H1 (cell line): Measurements from ENCODE around the gene ZMYND10. TPM values are rescaled to one million over a fixed set of nuclear protein-coding genes. Genes with fewer than 3 reads are reported as not detected.

Experiments used
- CTCF ChIA-PET: fragments of 300-600 bp; sonication (Branson Sonifier 250); formaldehyde crosslinking; loops from one replicate; lab custom pipeline; 2021; ENCODE audit not compliant: partially characterized antibody; lab: Charles Lee
- POLR2A ChIA-PET: fragments of 300-600 bp; sonication (Branson Sonifier 250); formaldehyde crosslinking; loops from one replicate; lab custom pipeline; 2021; ENCODE audit warnings: inconsistent platforms; ENCODE audit not compliant: partially characterized antibody; lab: Charles Lee
- DNase-seq, 2 experiments: peaks; one replicate each; pipeline versions ENCODE4 v3.0.0 to v3.0.0-alpha.2; 2010 to 2022; ENCODE audit warnings: low spot score in 2 of 2, low read depth in 1 of 2, mixed read lengths in 1 of 2
- FAIRE-seq: peaks from 2 replicates; lab custom pipeline; 2011; peaks lifted over from hg19 to GRCh38; lab: Jason Lieb, UNC
- H2AFZ ChIP-seq: 2 replicates; pipeline ENCODE4 v1.8.1; 2012; ENCODE audit warnings: low read length, inconsistent platforms
- H2AK5ac ChIP-seq: 2 replicates; pipeline ENCODE4 v1.6.1; 2013; ENCODE audit warnings: low read depth, low read length
- H2BK120ac ChIP-seq: replicated peaks from 2 replicates; pipeline ENCODE3; 2013; ENCODE audit warnings: low read depth, low read length, inconsistent platforms
- H2BK12ac ChIP-seq: 2 replicates; pipeline ENCODE4 v1.6.1; 2013; ENCODE audit warnings: low read depth, low read length
- H2BK15ac ChIP-seq: 2 replicates; pipeline ENCODE4 v1.6.1; 2013; ENCODE audit warnings: low read length
- H2BK20ac ChIP-seq: 2 replicates; pipeline ENCODE4 v1.6.1; 2013; ENCODE audit warnings: low read length
- H2BK5ac ChIP-seq: 2 replicates; pipeline ENCODE4 v1.6.1; 2013; ENCODE audit warnings: low read depth, low read length
- H3K14ac ChIP-seq: 2 replicates; pipeline ENCODE4 v1.6.1; 2013; ENCODE audit warnings: inconsistent platforms; ENCODE audit not compliant: insufficient read length
- H3K18ac ChIP-seq: 2 replicates; pipeline ENCODE4 v1.6.1; 2013; ENCODE audit warnings: low read length; ENCODE audit errors: extremely low read depth
- H3K23ac ChIP-seq: 2 replicates; pipeline ENCODE4 v1.6.1; 2013; ENCODE audit warnings: inconsistent platforms; ENCODE audit not compliant: insufficient read length
- H3K23me2 ChIP-seq: 2 replicates; pipeline ENCODE4 v1.6.1; 2013; ENCODE audit warnings: low read depth, low read length
- H3K27ac ChIP-seq: 2 replicates; pipeline ENCODE4 v1.6.1; 2011; ENCODE audit warnings: low read depth, low read length, inconsistent platforms
- H3K27me3 ChIP-seq, 4 experiments: replicated peaks in 1 of 4; 1 replicate in 1 of 4; 2 replicates in 3 of 4; pipeline versions ENCODE4 v1.6.1 to v1.8.1; 2011 to 2013; ENCODE audit warnings: low read length in 3 of 4, mild to moderate bottlenecking in 3 of 4, inconsistent platforms in 2 of 4, mixed read lengths in 2 of 4, moderate library complexity in 1 of 4; ENCODE audit not compliant: control insufficient read depth in 3 of 4, insufficient read depth in 3 of 4; ENCODE audit errors: extremely low read depth in 1 of 4
- H3K36me3 ChIP-seq, 4 experiments: 2 replicates each; pipeline versions ENCODE4 v1.6.1 to v1.8.1; 2011 to 2013; ENCODE audit warnings: mild to moderate bottlenecking in 4 of 4, low read length in 3 of 4, moderate library complexity in 2 of 4, control low read depth in 1 of 4, inconsistent platforms in 1 of 4; ENCODE audit not compliant: insufficient read depth in 4 of 4, control insufficient read depth in 2 of 4
- H3K4ac ChIP-seq: replicated peaks from 2 replicates; pipeline ENCODE3; 2013; ENCODE audit warnings: low read length, low read depth, mixed read lengths, inconsistent platforms; ENCODE audit not compliant: insufficient read length
- H3K4me1 ChIP-seq, 4 experiments: replicated peaks in 1 of 4; 1 replicate in 1 of 4; 2 replicates in 3 of 4; pipeline versions ENCODE4 v1.6.1 to v1.8.1; 2011 to 2013; ENCODE audit warnings: low read length in 3 of 4, inconsistent platforms in 2 of 4, mixed read lengths in 1 of 4; ENCODE audit not compliant: insufficient read depth in 4 of 4, control insufficient read depth in 3 of 4
- H3K4me2 ChIP-seq, 2 experiments: 2 replicates each; pipeline versions ENCODE4 v1.6.1 to v1.8.1; 2011 to 2013; ENCODE audit warnings: low read depth in 2 of 2, low read length in 2 of 2, control low read depth in 1 of 2, inconsistent platforms in 1 of 2, mild to moderate bottlenecking in 1 of 2; ENCODE audit not compliant: insufficient read depth in 1 of 2
- H3K4me3 ChIP-seq, 4 experiments: fragments of 200-600, 300-600 bp in 1 of 4; sonication (generic), shearing (Covaris generic), sonication (Bioruptor Twin) in 1 of 4; 2 replicates each; pipeline versions ENCODE4 v1.5.1 to v1.8.1; 2011 to 2016; ENCODE audit warnings: low read length in 4 of 4, low read depth in 3 of 4, control low read depth in 2 of 4, inconsistent platforms in 2 of 4, mild to moderate bottlenecking in 2 of 4, mixed read lengths in 1 of 4, moderate library complexity in 1 of 4; ENCODE audit not compliant: insufficient read depth in 2 of 4; ENCODE audit errors: extremely low read depth in 1 of 4
- H3K56ac ChIP-seq: replicated peaks from 2 replicates; pipeline ENCODE3; 2013; ENCODE audit warnings: low read depth, mild to moderate bottlenecking, mixed read lengths, low read length, inconsistent platforms; ENCODE audit not compliant: insufficient read length
- H3K79me1 ChIP-seq: 2 replicates; pipeline ENCODE4 v1.6.1; 2013; ENCODE audit warnings: low read depth, low read length, control low read depth
- H3K79me2 ChIP-seq, 2 experiments: 2 replicates each; pipeline versions ENCODE4 v1.6.1 to v1.8.1; 2012 to 2013; ENCODE audit warnings: low read length in 2 of 2, mild to moderate bottlenecking in 2 of 2, inconsistent platforms in 1 of 2; ENCODE audit not compliant: insufficient read depth in 2 of 2, control insufficient read depth in 1 of 2
- H3K9ac ChIP-seq, 4 experiments: replicated peaks in 1 of 4; 1 replicate in 1 of 4; 2 replicates in 3 of 4; pipeline versions ENCODE4 v1.6.1 to v1.8.1; 2011 to 2013; ENCODE audit warnings: low read depth in 3 of 4, low read length in 3 of 4, control low read depth in 2 of 4, mild to moderate bottlenecking in 2 of 4, moderate library complexity in 2 of 4, inconsistent platforms in 1 of 4; ENCODE audit errors: extremely low read depth in 1 of 4
- H3K9me3 ChIP-seq, 2 experiments: 2 replicates each; pipeline versions ENCODE4 v1.6.1 to v1.8.1; 2012 to 2013; ENCODE audit warnings: mild to moderate bottlenecking in 2 of 2, moderate library complexity in 2 of 2, control low read depth in 1 of 2, inconsistent platforms in 1 of 2, low read depth in 1 of 2, low read length in 1 of 2, mixed read lengths in 1 of 2; ENCODE audit not compliant: insufficient read depth in 2 of 2
- H4K20me1 ChIP-seq, 2 experiments: replicated peaks in 1 of 2; 2 replicates each; pipeline versions ENCODE3 to v1.8.1; 2011 to 2013; ENCODE audit warnings: inconsistent platforms in 2 of 2, low read length in 2 of 2, mild to moderate bottlenecking in 1 of 2; ENCODE audit not compliant: insufficient read depth in 2 of 2, control insufficient read depth in 1 of 2
- H4K5ac ChIP-seq: 2 replicates; pipeline ENCODE4 v1.6.1; 2013; ENCODE audit warnings: low read length, low read depth, mixed read lengths, inconsistent platforms; ENCODE audit not compliant: insufficient read length
- H4K8ac ChIP-seq: 2 replicates; pipeline ENCODE4 v1.8.0; 2013; ENCODE audit warnings: mild to moderate bottlenecking, moderate library complexity, low read length, inconsistent platforms; ENCODE audit not compliant: insufficient read depth; ENCODE audit errors: extremely low read depth
- H4K91ac ChIP-seq: replicated peaks from 2 replicates; pipeline ENCODE3; 2013; ENCODE audit warnings: low read length, mixed read lengths, inconsistent platforms; ENCODE audit not compliant: insufficient read length
- CEBPB ChIP-seq: IDR thresholded peaks from 2 replicates; pipeline ENCODE4 v1.6.1; 2012; ENCODE audit warnings: low read depth, low read length
- EGR1 ChIP-seq: IDR thresholded peaks from 2 replicates; pipeline ENCODE4 v1.6.1; 2011; ENCODE audit warnings: low read depth, low read length, borderline replicate concordance
- HDAC2 ChIP-seq, 2 experiments: fragments of 300-600 bp in 1 of 2; sonication (generic) in 1 of 2; IDR thresholded peaks; 2 replicates each; pipeline ENCODE4 v1.6.1; 2011 to 2012; ENCODE audit warnings: low read depth in 2 of 2, low read length in 2 of 2, mild to moderate bottlenecking in 2 of 2, moderate library complexity in 2 of 2, borderline replicate concordance in 1 of 2, inconsistent platforms in 1 of 2
- SUZ12 ChIP-seq: fragments of 200-600 bp; sonication (generic); IDR thresholded peaks from 2 replicates; pipeline ENCODE4 v1.6.1; 2012; ENCODE audit warnings: mild to moderate bottlenecking, inconsistent platforms, low read length, moderate library complexity, mixed read lengths
- USF2 ChIP-seq: IDR thresholded peaks from 2 replicates; pipeline ENCODE4 v1.6.1; 2011; ENCODE audit warnings: low read length, improper control_type of control experiment
- WGBS, 2 experiments: shearing (Covaris generic) in 1 of 2; methylation state at CpG; one replicate each; pipeline versions ENCODE4 v1.1.6 to v1.1.7; 2013 to 2015; ENCODE audit warnings: low lambda C conversion rate in 2 of 2, mixed read lengths in 2 of 2, inconsistent platforms in 1 of 2, low coverage in 1 of 2, missing lambda C conversion rate in 1 of 2; ENCODE audit not compliant: insufficient replicate concordance in 2 of 2, insufficient coverage in 1 of 2, insufficient read length in 1 of 2; ENCODE audit errors: extremely low coverage in 1 of 2, missing lambda C conversion rate in 1 of 2; 5-methylcytosine and 5-hydroxymethylcytosine counted together
- polyA plus RNA-seq, 7 experiments: library from polyadenylated mRNA; depleted of rRNA in 3 of 7; stranded (reverse) in 5 of 7; unstranded in 2 of 7; fragments of >200 nt in 5 of 7; fragments of 200-250 nt in 2 of 7; gene quantifications; 1 replicate in 5 of 7; 2 replicates in 1 of 7; 4 replicates in 1 of 7; pipeline versions ENCODE4 v1.2.1 to v1.2.3, GENCODE V29; 2011 to 2013; ENCODE audit warnings: missing spikeins in 2 of 7, mixed read lengths in 2 of 7
- total RNA-seq: library from RNA; stranded (reverse); fragmentation: NEBNext Ultra II Directional; extraction: Animal tissue kit (Norgen Biotek cat#: 25700); gene quantifications from 2 replicates; pipeline ENCODE4 v1.2.1, GENCODE V29; 2021

The ZMYND10 gene
- total and polyA plus RNA-seq, 2 of the 8 experiments (the other 6 are each of a cell fraction or from before 2014, with no cell fraction given) = 0.56 to 0.79 TPM

- Histone ChIP-seq H2BK12ac (no peak overlapping the region), H2BK20ac (no peak overlapping the region), H3K79me2 (peaks cover 0 to 25% of the 10 kb centered on the region in 2 experiments; a peak in 3 of 4 replicates), H3K14ac (no peak overlapping the region), H3K4me2 (no peak overlapping the region), H3K23ac (no peak overlapping the region), H3K9ac (no peak overlapping the region), H4K5ac (no peak overlapping the region), H4K20me1 (peaks cover 19 to 35% of the 10 kb centered on the region in 2 experiments), H2BK120ac (no peak overlapping the region), H3K9me3 (no peaks in the 10 kb centered on the region), H3K56ac (no peak overlapping the region), H3K27ac (0 out of 2 replicates have a peak overlapping the region, but pooled peaks have one; percentile 32), H4K91ac (no peak overlapping the region), H2AK5ac (no peak overlapping the region), H3K23me2 (peaks cover 17% of the 10 kb centered on the region), H2AFZ (no peak overlapping the region), H3K4me1 (peaks cover 0 to 27% (median 18%) of the 10 kb centered on the region in 4 experiments; a peak in 6 of 7 replicates), H3K36me3 (peaks cover 16 to 34% (median 28%) of the 10 kb centered on the region in 4 experiments), H3K4me3 (no peak overlapping the region), H3K4ac (no peak overlapping the region), H3K27me3 (no peaks in the 10 kb centered on the region), H2BK5ac (no peak overlapping the region), H4K8ac (0 out of 2 replicates have a peak overlapping the region, but pooled peaks have one; percentile 7), H3K79me1 (peaks cover 20% of the 10 kb centered on the region), H2BK15ac (no peak overlapping the region), H3K18ac (no peak overlapping the region)
- WGBS, 2 experiments = 92% methylated on average over 10 of the region's 10 CpGs; no CpG with 5 or more reads in 1 of the 2 experiments
- DNase-seq (no peak), FAIRE-seq (no peak)
- POLR2A ChIA-PET = interaction anchor here (0.8 to 12.6 kb wide), 7 partner anchors 11 to 67 kb away, joined by 3 to 149 read pairs (median 5); partner anchors contain the start of genes HYAL1, HYAL3, NAA80 and TUSC2
- CTCF ChIA-PET = interaction anchor here (0.6 to 3.9 kb wide), 10 partner anchors 10 to 197 kb away, joined by 3 to 17 read pairs (median 4); partner anchors contain the start of genes HYAL1 and TUSC2
- no peak for TF ChIP-seq SUZ12
- TF ChIP-seq EGR1 = no peak
- TF ChIP-seq USF2 = no peak
- no peak for TF ChIP-seq CEBPB
- no peak for TF ChIP-seq HDAC2 (IDR thresholded peaks at IDR 0.05; ENCODE audit: borderline replicate concordance in 1 of 2, low read depth in 2 of 2, low read length in 2 of 2)
Measured at GRCh38 chr3:50318615-50319014, 26.9 kb downstream of the ZMYND10 start.
